SK-N-SH treated with all-trans-retinoic acid at 6 μM for 48 hours (cell line): ENCODE results near the gene CCNB3.

Source experiments
- ATAC-seq: fragments of 200-7000 bp; cut with Tn5 transposase; 3 replicates; pipeline ENCODE4 v1.9.1; 2020; ENCODE audit warnings: mild to moderate bottlenecking, moderate library complexity
- BACH2 ChIP-seq: fragments of 250-450 bp; sonication (Bioruptor Pico); IDR thresholded peaks from 2 replicates; pipeline ENCODE4 v1.9.0; 2021; ENCODE audit warnings: mild to moderate bottlenecking, borderline replicate concordance
- CREB5 ChIP-seq: fragments of 250-450 bp; sonication (Bioruptor Pico); IDR thresholded peaks from 2 replicates; pipeline ENCODE4 v1.5.1; 2020; ENCODE audit warnings: low read depth, mild to moderate bottlenecking, moderate library complexity
- CSDC2 ChIP-seq: fragments of 250-450 bp; sonication (Bioruptor Pico); IDR thresholded peaks from 2 replicates; pipeline ENCODE4 v1.5.0; 2020; ENCODE audit warnings: mild to moderate bottlenecking, moderate library complexity
- CSRNP3 ChIP-seq: fragments of 250-450 bp; sonication (Bioruptor Pico); IDR thresholded peaks from 2 replicates; pipeline ENCODE4 v1.5.1; 2021; ENCODE audit warnings: mild to moderate bottlenecking, moderate library complexity
- ESRRG ChIP-seq: fragments of 250-450 bp; sonication (Bioruptor Pico); IDR thresholded peaks from 2 replicates; pipeline ENCODE4 v1.6.1; 2021; ENCODE audit warnings: mild to moderate bottlenecking
- GLIS3 ChIP-seq: fragments of 250-450 bp; sonication (Bioruptor Pico); IDR thresholded peaks from 2 replicates; pipeline ENCODE4 v1.5.0; 2020; ENCODE audit warnings: mild to moderate bottlenecking, moderate library complexity
- ISL1 ChIP-seq: fragments of 250-450 bp; sonication (Bioruptor Pico); IDR thresholded peaks from 2 replicates; pipeline ENCODE4 v2.1.2; 2022; ENCODE audit warnings: mild to moderate bottlenecking, moderate library complexity
- OSR1 ChIP-seq: fragments of 250-450 bp; sonication (Bioruptor Pico); IDR thresholded peaks from 2 replicates; pipeline ENCODE4 v1.8.0; 2022; ENCODE audit warnings: moderate library complexity, mild to moderate bottlenecking, inconsistent platforms
- POU6F1 ChIP-seq: fragments of 250-450 bp; sonication (Bioruptor Pico); IDR thresholded peaks from 2 replicates; pipeline ENCODE4 v1.8.0; 2021; ENCODE audit warnings: low read depth, mild to moderate bottlenecking, moderate library complexity, borderline replicate concordance
- RARB ChIP-seq: fragments of 250-450 bp; sonication (Bioruptor Pico); IDR thresholded peaks from 2 replicates; pipeline ENCODE4 v1.8.0; 2021; ENCODE audit warnings: mild to moderate bottlenecking, moderate library complexity
- SNAI2 ChIP-seq: fragments of 250-450 bp; sonication (Bioruptor Pico); IDR thresholded peaks from 2 replicates; pipeline ENCODE4 v1.5.0; 2020; ENCODE audit warnings: mild to moderate bottlenecking, moderate library complexity
- TSHZ2 ChIP-seq: fragments of 250-450 bp; sonication (Bioruptor Pico); IDR thresholded peaks from 2 replicates; pipeline ENCODE4 v1.5.0; 2020; ENCODE audit warnings: mild to moderate bottlenecking, moderate library complexity
- ZC3H10 ChIP-seq: fragments of 250-450 bp; sonication (Bioruptor Pico); IDR thresholded peaks from 2 replicates; pipeline ENCODE4 v1.5.1; 2021; ENCODE audit warnings: mild to moderate bottlenecking, moderate library complexity
- ZFP3 ChIP-seq: fragments of 250-450 bp; sonication (Bioruptor Pico); IDR thresholded peaks from 2 replicates; pipeline ENCODE4 v1.5.0; 2020; ENCODE audit warnings: mild to moderate bottlenecking, moderate library complexity
- ZFP30 ChIP-seq: fragments of 450-650 bp; formaldehyde crosslinking; IDR thresholded peaks from 2 replicates; pipeline ENCODE4 v1.5.0; 2022; ENCODE audit warnings: mild to moderate bottlenecking, moderate library complexity
- ZNF565 ChIP-seq: fragments of 450-650 bp; formaldehyde crosslinking; conservative IDR thresholded peaks from 2 replicates; pipeline ENCODE4 v1.5.0; 2020; ENCODE audit warnings: low read depth, mild to moderate bottlenecking, moderate library complexity
- ZNF70 ChIP-seq: fragments of 450-650 bp; formaldehyde crosslinking; IDR thresholded peaks from 2 replicates; pipeline ENCODE4 v1.5.0; 2020; ENCODE audit warnings: mild to moderate bottlenecking, moderate library complexity
- ZNF8 ChIP-seq: fragments of 450-650 bp; formaldehyde crosslinking; IDR thresholded peaks from 2 replicates; pipeline ENCODE4 v1.5.0; 2020; ENCODE audit warnings: mild to moderate bottlenecking, moderate library complexity

Gene CCNB3

GRCh38 chrX:50165727-50166126, 38.8 kb upstream of the CCNB3 start:
- TF ChIP-seq ZNF8 (CRISPR knock-in tag) (no peak), BACH2 (CRISPR knock-in tag) (no peak), TSHZ2 (CRISPR knock-in tag) (no peak), CREB5 (CRISPR knock-in tag) (no peak), POU6F1 (CRISPR knock-in tag) (no peak), GLIS3 (CRISPR knock-in tag) (no peak), ZFP3 (CRISPR knock-in tag) (no peak), ZNF70 (CRISPR knock-in tag) (no peak)
- no peak for ATAC-seq

- no peak for ATAC-seq
- no peak for TF ChIP-seq TSHZ2 (CRISPR knock-in tag)
- TF ChIP-seq CSRNP3 (CRISPR knock-in tag): no peak
- no peak for TF ChIP-seq ZFP3 (CRISPR knock-in tag)
- no peak for TF ChIP-seq CSDC2 (CRISPR knock-in tag)
- no peak for TF ChIP-seq ISL1
- no peak for TF ChIP-seq ZNF8 (CRISPR knock-in tag)
- no peak for TF ChIP-seq RARB (CRISPR knock-in tag)
- TF ChIP-seq SNAI2 (CRISPR knock-in tag): no peak
- TF ChIP-seq GLIS3 (CRISPR knock-in tag): no peak
- TF ChIP-seq BACH2 (CRISPR knock-in tag): no peak
- no peak for TF ChIP-seq POU6F1 (CRISPR knock-in tag)
- TF ChIP-seq ZNF565: no peak
- TF ChIP-seq ZC3H10 (CRISPR knock-in tag): no peak
- TF ChIP-seq ZFP30 (CRISPR knock-in tag): no peak
- no peak for TF ChIP-seq ESRRG (CRISPR knock-in tag)
- no peak for TF ChIP-seq CREB5 (CRISPR knock-in tag)
- TF ChIP-seq OSR1: no peak
Measured at GRCh38 chrX:50167366-50167765, 37.2 kb upstream of the CCNB3 start.
